HepG2 (cell line): ENCODE data around the gene LOXL4. TPM values are rescaled to one million over a fixed set of nuclear protein-coding genes. Genes with fewer than 3 reads are reported as not detected.

Source experiments
- ATAC-seq: fragments of 200-7000 bp; cut with Tn5 transposase; 3 replicates; pipeline ENCODE4 v1.9.1; 2020; ENCODE audit warnings: mild to moderate bottlenecking, moderate library complexity
- BruUV-seq: library from RNA; stranded (reverse); fragments of 400-500 nt; replicated peaks from 2 replicates; lab custom pipeline; 2021; lab: Mats Ljungman, UMichigan
- CTCF ChIA-PET: fragments of 300-600 bp; formaldehyde crosslinking; extraction: SDS; loops from one replicate; lab custom pipeline; 2021; ENCODE audit warnings: low total read pairs, inconsistent platforms, low intra/inter-chr PET ratio; lab: Yijun Ruan, JAX
- POLR2A ChIA-PET: fragments of 350-600 bp; sonication (Branson Sonifier 250); formaldehyde crosslinking; loops from one replicate; lab custom pipeline; 2020; ENCODE audit warnings: antibody characterized with exemption, inconsistent platforms; lab: Yijun Ruan, JAX
- DNase-seq: peaks from one replicate; pipeline ENCODE4 v3.0.0-alpha.2; 2015; ENCODE audit warnings: low spot score
- FAIRE-seq: peaks from 3 replicates; lab custom pipeline; 2011; peaks lifted over from hg19 to GRCh38; lab: Jason Lieb, UNC
- H2AFZ ChIP-seq: one replicate; pipeline ENCODE4 v1.6.1; 2011; ENCODE audit warnings: low read length, inconsistent platforms
- H3K27ac ChIP-seq: fragments of 300-600 bp; 3 replicates; pipeline ENCODE4 v1.8.0; 2011; ENCODE audit warnings: mixed run types, mild to moderate bottlenecking, mixed read lengths, low read length, inconsistent platforms; ENCODE audit not compliant: insufficient read depth; ENCODE audit errors: extremely low read length
- H3K27me3 ChIP-seq, 2 experiments: fragments of 200-600 bp in 1 of 2; 2 replicates in 1 of 2; 3 replicates in 1 of 2; pipeline versions ENCODE4 v1.6.0 to v1.8.0; 2011; ENCODE audit warnings: low read length in 2 of 2, mild to moderate bottlenecking in 2 of 2, moderate library complexity in 2 of 2, inconsistent platforms in 1 of 2; ENCODE audit not compliant: insufficient read depth in 2 of 2, control insufficient read depth in 1 of 2
- H3K36me3 ChIP-seq, 2 experiments: fragments of 200-600 bp in 1 of 2; replicated peaks in 1 of 2; 2 replicates in 1 of 2; 3 replicates in 1 of 2; pipeline versions ENCODE4 v1.5.1 to v1.8.0; 2011; ENCODE audit warnings: low read length in 2 of 2, inconsistent platforms in 1 of 2; ENCODE audit not compliant: insufficient read depth in 2 of 2, control insufficient read depth in 1 of 2
- H3K4me1 ChIP-seq: 2 replicates; pipeline ENCODE4 v1.5.1; 2012; ENCODE audit warnings: low read length, inconsistent platforms; ENCODE audit not compliant: insufficient read depth
- H3K4me2 ChIP-seq: 2 replicates; pipeline ENCODE4 v1.6.0; 2011; ENCODE audit warnings: low read depth, low read length, inconsistent platforms
- H3K4me3 ChIP-seq, 3 experiments: fragments of 200-600 bp in 1 of 3; sonication (generic), shearing (Covaris generic) in 1 of 3; replicated peaks in 1 of 3; 2 replicates each; pipeline ENCODE4 v1.5.1; 2011 to 2016; ENCODE audit warnings: low read length in 3 of 3, inconsistent platforms in 2 of 3, low read depth in 2 of 3, mild to moderate bottlenecking in 2 of 3, control low read depth in 1 of 3, mixed read lengths in 1 of 3; ENCODE audit not compliant: insufficient read depth in 1 of 3
- H3K79me2 ChIP-seq: one replicate; pipeline ENCODE4 v1.6.1; 2011; ENCODE audit warnings: low read length, inconsistent platforms; ENCODE audit not compliant: insufficient read depth
- H3K9ac ChIP-seq: 2 replicates; pipeline ENCODE4 v1.6.0; 2011; ENCODE audit warnings: mild to moderate bottlenecking, low read depth, low read length, inconsistent platforms; ENCODE audit not compliant: insufficient read depth
- H3K9me3 ChIP-seq: 2 replicates; pipeline ENCODE4 v1.5.1; 2012; ENCODE audit warnings: mild to moderate bottlenecking, low read length
- H4K20me1 ChIP-seq: 2 replicates; pipeline ENCODE4 v1.6.0; 2011; ENCODE audit warnings: inconsistent platforms, mild to moderate bottlenecking, low read length, moderate library complexity; ENCODE audit not compliant: insufficient read depth
- ARID3A ChIP-seq: IDR thresholded peaks from 2 replicates; pipeline ENCODE4 v1.6.1; 2012; ENCODE audit warnings: low read depth, low read length, improper control_type of control experiment
- ARID5B ChIP-seq: IDR thresholded peaks from 2 replicates; pipeline ENCODE4 v1.4.0; 2020; ENCODE audit warnings: mild to moderate bottlenecking, missing genetic modification reagents
- BRD4 ChIP-seq: sonication (generic); formaldehyde crosslinking; IDR thresholded peaks from 2 replicates; pipeline ENCODE4 v1.4.0; 2020; ENCODE audit warnings: missing genetic modification reagents
- DPF2 ChIP-seq: sonication (generic); formaldehyde crosslinking; IDR thresholded peaks from 2 replicates; pipeline ENCODE4 v1.4.0; 2020; ENCODE audit warnings: mild to moderate bottlenecking, low read depth, missing genetic modification reagents, borderline replicate concordance
- KDM2A ChIP-seq: sonication (generic); formaldehyde crosslinking; IDR thresholded peaks from 2 replicates; pipeline ENCODE4 v1.4.0; 2020; ENCODE audit warnings: low read depth, missing genetic modification reagents, borderline replicate concordance
- MEIS2 ChIP-seq: sonication (generic); formaldehyde crosslinking; IDR thresholded peaks from 2 replicates; pipeline ENCODE4 v1.9.0; 2021; ENCODE audit warnings: mild to moderate bottlenecking, missing genetic modification reagents
- NONO ChIP-seq, 2 experiments: fragments of 450-650 bp in 1 of 2; sonication (generic) in 1 of 2; formaldehyde crosslinking in 1 of 2; IDR thresholded peaks in 1 of 2; conservative IDR thresholded peaks in 1 of 2; 2 replicates each; pipeline versions ENCODE4 v1.6.1 to v1.8.0; 2017 to 2022; ENCODE audit warnings: mild to moderate bottlenecking in 1 of 2, missing genetic modification reagents in 1 of 2, moderate library complexity in 1 of 2
- PHF21A ChIP-seq: sonication (generic); formaldehyde crosslinking; IDR thresholded peaks from 2 replicates; pipeline ENCODE4 v1.5.0; 2020; ENCODE audit warnings: mild to moderate bottlenecking, missing genetic modification reagents
- PITX1 ChIP-seq: sonication (generic); formaldehyde crosslinking; IDR thresholded peaks from 2 replicates; pipeline ENCODE4 v1.5.1; 2020; ENCODE audit warnings: mild to moderate bottlenecking, missing genetic modification reagents
- POGK ChIP-seq: sonication (generic); formaldehyde crosslinking; conservative IDR thresholded peaks from 2 replicates; pipeline ENCODE4 v1.8.0; 2022; ENCODE audit warnings: mild to moderate bottlenecking, moderate library complexity, missing genetic modification reagents
- SRSF9 ChIP-seq: fragments of 200-400 bp; formaldehyde crosslinking; IDR thresholded peaks from 2 replicates; pipeline ENCODE4 v1.6.1; 2018; ENCODE audit warnings: borderline replicate concordance, mild to moderate bottlenecking, low read depth, low read length; ENCODE audit not compliant: insufficient read depth, poor library complexity, severe bottlenecking
- TEAD3 ChIP-seq: optimal IDR thresholded peaks from 2 replicates; pipeline ENCODE3; 2016; ENCODE audit warnings: borderline replicate concordance
- ZNF644 ChIP-seq: IDR thresholded peaks from 2 replicates; pipeline ENCODE4 v1.6.1; 2016; ENCODE audit warnings: low read depth
- ZNF724P ChIP-seq: sonication (generic); formaldehyde crosslinking; IDR thresholded peaks from 2 replicates; pipeline ENCODE4 v1.8.0; 2022; ENCODE audit warnings: missing genetic modification reagents, borderline replicate concordance
- WGBS: methylation state at CpG from one replicate; pipeline ENCODE4 v1.1.6; 2017; ENCODE audit warnings: low lambda C conversion rate; 5-methylcytosine and 5-hydroxymethylcytosine counted together
- in situ Hi-C: cut with HindIII; loops from 2 replicates; pipeline ENCODE4 v1.10.0; 2017; ENCODE audit warnings: low pct_unique_long_range_greater_than_20kb; ENCODE audit not compliant: extremely low pct_ligation_motif_present
- intact Hi-C: fragments of 100-400 bp; cut with micrococcal nuclease; formaldehyde crosslinking; loops from one replicate; pipeline ENCODE4 v1.10.0; 2022; ENCODE audit not compliant: unreplicated experiment
- polyA plus RNA-seq, 8 experiments: library from polyadenylated mRNA; depleted of rRNA in 3 of 8; stranded (reverse) in 7 of 8; unstranded in 1 of 8; fragments of >200 nt; fragmentation: Illumina TruSeq in 4 of 8; extraction: Trizol in 4 of 8; gene quantifications; 2 replicates each; pipeline versions ENCODE4 v1.2.1 to v1.2.3, GENCODE V29; 2011 to 2016; ENCODE audit warnings: low read depth in 4 of 8, missing spikeins in 1 of 8, mixed read lengths in 1 of 8; ENCODE audit not compliant: insufficient read depth in 1 of 8
- total RNA-seq, 5 experiments: library from RNA; depleted of rRNA; stranded (reverse); fragments of >200 nt; fragmentation: Illumina TruSeq; extraction: Trizol; gene quantifications; 2 replicates each; pipeline ENCODE4 v1.2.3, GENCODE V29; 2016; ENCODE audit warnings: low read depth in 1 of 5

LOXL4 gene
- total and polyA plus RNA-seq, 2 of the 13 experiments (the other 11 are each of a cell fraction or from before 2014, with no cell fraction given) = 8.8 to 21.1 TPM

GRCh38 chr10:98270073-98270740 lies 2.2 kb upstream of the LOXL4 start (continued):
- peak; percentile 36 for TF ChIP-seq PHF21A (CRISPR knock-in tag)
- TF ChIP-seq ZNF724P (CRISPR knock-in tag) = no peak
- TF ChIP-seq DPF2 (CRISPR knock-in tag) = peak; percentile 61; the same call in 1 of the 2 replicates
- TF ChIP-seq BRD4 (CRISPR knock-in tag) = peak; percentile 66; the same call in 1 of the 2 replicates
- TF ChIP-seq ARID3A = peak; percentile 72
- peak; percentile 32; the same call in 1 of the 2 replicates for TF ChIP-seq KDM2A

GRCh38 chr10:98269435-98269912 lies 1.5 kb upstream of the LOXL4 start:
- CTCF ChIA-PET = no interaction called here
- H3K9ac ChIP-seq = peak overlapping the region; percentile 71
- DNase-seq (peak; percentile 83), FAIRE-seq (no peak), ATAC-seq (peak; percentile 59)
- no peaks in the 10 kb centered on the region for H3K36me3 ChIP-seq
- peak overlapping the region; percentile 60 for H3K27ac ChIP-seq
- H2AFZ ChIP-seq = no peak overlapping the region
- no TSS peak for BruUV-seq
- H3K4me2 ChIP-seq = peak overlapping the region; percentile 92
- intact Hi-C loops = no loop called here
- no peaks in the 10 kb centered on the region for H3K79me2 ChIP-seq
- in situ Hi-C loops = loop anchor here (5.0 kb wide), 1 partner anchor 38 kb away; no protein-coding TSS in a partner anchor
- H3K27me3 ChIP-seq = no peaks in the 10 kb centered on the region
- peaks cover 91% of the 10 kb centered on the region for H3K4me1 ChIP-seq
- no peaks in the 10 kb centered on the region for H3K9me3 ChIP-seq
- POLR2A ChIA-PET = interaction anchor here (0.8 to 1.7 kb wide), 6 partner anchors 17 to 1463 kb away, joined by 3 to 5 read pairs (median 3); partner anchors contain the start of gene PYROXD2
- peak overlapping the region; percentile 69 to 80 (median 71); a peak in 5 of 6 replicates for H3K4me3 ChIP-seq
- no peaks in the 10 kb centered on the region for H4K20me1 ChIP-seq
- WGBS = 2% methylated on average over 6 of the region's 8 CpGs
- peak; percentile 80 for TF ChIP-seq TEAD3 (CRISPR knock-in tag)
- peak; percentile 42; the same call in 1 of the 2 replicates for TF ChIP-seq ARID5B (CRISPR knock-in tag)
- TF ChIP-seq SRSF9 = no peak
- no peak for TF ChIP-seq NONO (IDR thresholded peaks at IDR 0.05)
- 0 out of 2 replicates have a peak, but pooled peaks have one; percentile 3 for TF ChIP-seq NONO (CRISPR knock-in tag; conservative IDR thresholded peaks at IDR 0.05)
- TF ChIP-seq ZNF644 (CRISPR knock-in tag) = 0 out of 2 replicates have a peak, but pooled peaks have one; percentile 0
- no peak for TF ChIP-seq POGK
- TF ChIP-seq MEIS2 (CRISPR knock-in tag) = 0 out of 2 replicates have a peak, but pooled peaks have one; percentile 17
- no peak for TF ChIP-seq PITX1 (CRISPR knock-in tag)
